GM21717 (cell line): ENCODE data around the gene SFMBT2.
"Not testable (repeated sequence)": the region's sequence is repeated elsewhere in the genome, so short reads cannot be mapped to it uniquely, and the experiment has no call there.

ENCODE experiments used
- ATAC-seq: cut with Tn5 transposase; IDR thresholded peaks from one replicate; pipeline ENCODE4 v1.9.1; 2021; ENCODE audit warnings: mild to moderate bottlenecking, moderate library complexity; ENCODE audit not compliant: unreplicated experiment

Gene SFMBT2

GRCh38 chr10:7403620-7404019 is 7.2 kb downstream of the SFMBT2 start:
- ATAC-seq = no peak

- no peak for ATAC-seq
Measured at GRCh38 chr10:7401782-7402181, 9.1 kb downstream of the SFMBT2 start.

- ATAC-seq = no peak
Measured at GRCh38 chr10:7401156-7401555, 9.7 kb downstream of the SFMBT2 start.

GRCh38 chr10:7400068-7400715 is 10.6 kb downstream of the SFMBT2 start:
- no peak for ATAC-seq

- ATAC-seq = no peak
Measured at GRCh38 chr10:7399533-7399932, 11.3 kb downstream of the SFMBT2 start.

GRCh38 chr10:7397049-7398035 is 13.5 kb downstream of the SFMBT2 start:
- no peak for ATAC-seq

GRCh38 chr10:7392301-7392700 is 18.5 kb downstream of the SFMBT2 start:
- ATAC-seq = not testable (repeated sequence)

GRCh38 chr10:7391748-7392147 is 19.1 kb downstream of the SFMBT2 start:
- no peak for ATAC-seq

GRCh38 chr10:7390689-7391110 is 20.1 kb downstream of the SFMBT2 start:
- ATAC-seq = not testable (repeated sequence)

- ATAC-seq = no peak
Measured at GRCh38 chr10:7389844-7390243, 21.0 kb downstream of the SFMBT2 start.

GRCh38 chr10:7389346-7389745 is 21.5 kb downstream of the SFMBT2 start:
- no peak for ATAC-seq

- ATAC-seq = no peak
Measured at GRCh38 chr10:7388602-7389001, 22.2 kb downstream of the SFMBT2 start.

- ATAC-seq = not testable (repeated sequence)
Measured at GRCh38 chr10:7388149-7388548, 22.7 kb downstream of the SFMBT2 start.

- no peak for ATAC-seq
Measured at GRCh38 chr10:7385114-7385513, 25.7 kb downstream of the SFMBT2 start.

- ATAC-seq = no peak
Measured at GRCh38 chr10:7383442-7383841, 27.4 kb downstream of the SFMBT2 start.

- ATAC-seq = no peak
Measured at GRCh38 chr10:7380704-7381241, 30.1 kb downstream of the SFMBT2 start.

GRCh38 chr10:7378602-7379403 is 32.0 kb downstream of the SFMBT2 start:
- ATAC-seq = no peak

GRCh38 chr10:7377614-7378248 is 33.1 kb downstream of the SFMBT2 start:
- ATAC-seq = no peak

GRCh38 chr10:7374795-7375194 is 36.0 kb downstream of the SFMBT2 start:
- no peak for ATAC-seq

- no peak for ATAC-seq
Measured at GRCh38 chr10:7373039-7373438, 37.8 kb downstream of the SFMBT2 start.
